ENCODE measurements around the gene MON2. TPM values are rescaled to one million over a fixed set of nuclear protein-coding genes. Genes with fewer than 3 reads are reported as not detected.
A peak's percentile ranks its signal among the peaks of the same experiment; 100 is the strongest.

Gene MON2
- total and polyA plus RNA-seq, 2 of the 13 experiments (the other 11 are each of a cell fraction or from before 2014, with no cell fraction given), result 10.5 to 24.8 TPM

- TF ChIP-seq MTERF4 (CRISPR knock-in tag; IDR thresholded peaks at IDR 0.05), result no peak
- no peak for TF ChIP-seq TFAP4 (IDR thresholded peaks at IDR 0.05; ENCODE audit: borderline replicate concordance, low read depth)
- no peak for TF ChIP-seq RFX1 (IDR thresholded peaks at IDR 0.05)
- peak; percentile 17; the same call in 1 of the 2 replicates for TF ChIP-seq E2F2 (CRISPR knock-in tag; IDR thresholded peaks at IDR 0.05; ENCODE audit: borderline replicate concordance)
- no peak for TF ChIP-seq HOMEZ (CRISPR knock-in tag; IDR thresholded peaks at IDR 0.05; ENCODE audit: low read depth)
- TF ChIP-seq MAFK (conservative IDR thresholded peaks at IDR 0.05 in 1 of 2, IDR thresholded peaks at IDR 0.05 in 1 of 2; ENCODE audit: low read length in 2 of 2), result no peak
- no peak for TF ChIP-seq MYPOP (CRISPR knock-in tag; IDR thresholded peaks at IDR 0.05)
- peak; percentile 56 for TF ChIP-seq AGO2 (optimal IDR thresholded peaks at IDR 0.05; ENCODE audit: low read depth, low read length)
- TF ChIP-seq HOXA9 (CRISPR knock-in tag; IDR thresholded peaks at IDR 0.05; ENCODE audit: borderline replicate concordance), result no peak
- no peak for TF ChIP-seq BORCS8-MEF2B (CRISPR knock-in tag; IDR thresholded peaks at IDR 0.05)
- 0 out of 2 replicates have a peak, but pooled peaks have one; percentile 37 for TF ChIP-seq SMAD1 (CRISPR knock-in tag; IDR thresholded peaks at IDR 0.05; ENCODE audit: borderline replicate concordance, low read depth)
- no peak for TF ChIP-seq PLRG1 (conservative IDR thresholded peaks at IDR 0.05)
- TF ChIP-seq MXI1 (IDR thresholded peaks at IDR 0.05; ENCODE audit: borderline replicate concordance, low read depth, low read length), result peak; percentile 89; the same call in 1 of the 3 replicates
- 0 out of 2 replicates have a peak, but pooled peaks have one; percentile 32 for TF ChIP-seq FOXO1 (CRISPR knock-in tag; IDR thresholded peaks at IDR 0.05)
- peak; percentile 88 for TF ChIP-seq THAP11 (CRISPR knock-in tag; IDR thresholded peaks at IDR 0.05)
- no peak for TF ChIP-seq ZNF282 (IDR thresholded peaks at IDR 0.05; ENCODE audit: partially characterized antibody)
- no peak for TF ChIP-seq ZSCAN22 (CRISPR knock-in tag; IDR thresholded peaks at IDR 0.05)
- 0 out of 2 replicates have a peak, but pooled peaks have one; percentile 53 for TF ChIP-seq ZBTB2 (CRISPR knock-in tag; IDR thresholded peaks at IDR 0.05; ENCODE audit: low read depth)
- TF ChIP-seq TCF7 (IDR thresholded peaks at IDR 0.05; ENCODE audit: low read depth), result no peak
- TF ChIP-seq ZNF737 (CRISPR knock-in tag; IDR thresholded peaks at IDR 0.05; ENCODE audit: borderline replicate concordance), result no peak
- TF ChIP-seq ZNF660 (CRISPR knock-in tag; IDR thresholded peaks at IDR 0.05; ENCODE audit: borderline replicate concordance, low read depth), result no peak
- no peak; the same call in 1 of the 2 replicates for TF ChIP-seq ZNF768 (CRISPR knock-in tag; IDR thresholded peaks at IDR 0.05)
Measured at GRCh38 chr12:62466594-62467491, at the start of gene MON2 (continued).
